Neural cell (in vitro differentiated cells): ENCODE results near the gene PGBD4.
"Not testable (repeated sequence)": the region's sequence is repeated elsewhere in the genome, so short reads cannot be mapped to it uniquely, and the experiment has no call there.

ENCODE experiments used
- EZH2 ChIP-seq: fragments of 200-600, 300-800 bp; shearing (Covaris generic), sonication (generic); IDR thresholded peaks from 2 replicates; pipeline ENCODE4 v1.6.1; 2014; ENCODE audit warnings: antibody characterized with exemption, low read length, borderline replicate concordance, mild to moderate bottlenecking; ENCODE audit not compliant: insufficient read depth, poor library complexity, severe bottlenecking
- POLR2AphosphoS5 ChIP-seq: IDR thresholded peaks from 2 replicates; pipeline ENCODE4 v1.6.1; 2012
- RAD21 ChIP-seq: fragments of 450-650 bp; conservative IDR thresholded peaks from 2 replicates; pipeline ENCODE4 v1.6.1; 2014; ENCODE audit warnings: antibody characterized with exemption, mild to moderate bottlenecking, moderate library complexity
- TF ChIP-seq, protein P1 (sequence below): fragments of 450-650 bp; IDR thresholded peaks from 2 replicates; pipeline ENCODE4 v1.5.1; 2014; ENCODE audit warnings: antibody characterized with exemption, mild to moderate bottlenecking, moderate library complexity; ENCODE audit not compliant: poor library complexity, severe bottlenecking
- TF ChIP-seq, protein P2 (sequence below): IDR thresholded peaks from 2 replicates; pipeline ENCODE4 v1.6.1; 2012; ENCODE audit warnings: borderline replicate concordance

DNA sequence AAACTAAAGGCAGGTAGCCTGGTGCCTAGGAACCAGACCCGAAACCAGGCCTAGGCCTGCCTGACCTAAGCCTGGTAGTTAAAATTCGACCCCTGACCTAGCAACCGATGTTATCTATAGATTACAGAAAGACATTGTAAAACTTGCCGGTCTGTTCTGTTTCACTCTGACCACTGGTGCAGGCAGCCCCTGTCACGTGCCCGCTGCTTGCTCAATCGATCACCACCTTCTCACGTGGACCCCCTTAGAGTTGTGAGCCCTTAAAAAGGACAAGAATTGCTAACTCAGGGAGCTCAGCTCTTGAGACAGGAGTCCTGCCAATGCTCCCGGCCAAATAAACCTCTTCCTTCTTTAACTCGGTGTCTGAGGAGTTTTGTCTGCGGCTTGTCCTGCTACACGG lies 19.9 kb downstream of the PGBD4 start:
- TF ChIP-seq EZH2, POLR2AphosphoS5, RAD21: not testable (repeated sequence)
- TF ChIP-seq, protein P1, sequence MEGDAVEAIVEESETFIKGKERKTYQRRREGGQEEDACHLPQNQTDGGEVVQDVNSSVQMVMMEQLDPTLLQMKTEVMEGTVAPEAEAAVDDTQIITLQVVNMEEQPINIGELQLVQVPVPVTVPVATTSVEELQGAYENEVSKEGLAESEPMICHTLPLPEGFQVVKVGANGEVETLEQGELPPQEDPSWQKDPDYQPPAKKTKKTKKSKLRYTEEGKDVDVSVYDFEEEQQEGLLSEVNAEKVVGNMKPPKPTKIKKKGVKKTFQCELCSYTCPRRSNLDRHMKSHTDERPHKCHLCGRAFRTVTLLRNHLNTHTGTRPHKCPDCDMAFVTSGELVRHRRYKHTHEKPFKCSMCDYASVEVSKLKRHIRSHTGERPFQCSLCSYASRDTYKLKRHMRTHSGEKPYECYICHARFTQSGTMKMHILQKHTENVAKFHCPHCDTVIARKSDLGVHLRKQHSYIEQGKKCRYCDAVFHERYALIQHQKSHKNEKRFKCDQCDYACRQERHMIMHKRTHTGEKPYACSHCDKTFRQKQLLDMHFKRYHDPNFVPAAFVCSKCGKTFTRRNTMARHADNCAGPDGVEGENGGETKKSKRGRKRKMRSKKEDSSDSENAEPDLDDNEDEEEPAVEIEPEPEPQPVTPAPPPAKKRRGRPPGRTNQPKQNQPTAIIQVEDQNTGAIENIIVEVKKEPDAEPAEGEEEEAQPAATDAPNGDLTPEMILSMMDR = not testable (repeated sequence)
- TF ChIP-seq, protein P2, sequence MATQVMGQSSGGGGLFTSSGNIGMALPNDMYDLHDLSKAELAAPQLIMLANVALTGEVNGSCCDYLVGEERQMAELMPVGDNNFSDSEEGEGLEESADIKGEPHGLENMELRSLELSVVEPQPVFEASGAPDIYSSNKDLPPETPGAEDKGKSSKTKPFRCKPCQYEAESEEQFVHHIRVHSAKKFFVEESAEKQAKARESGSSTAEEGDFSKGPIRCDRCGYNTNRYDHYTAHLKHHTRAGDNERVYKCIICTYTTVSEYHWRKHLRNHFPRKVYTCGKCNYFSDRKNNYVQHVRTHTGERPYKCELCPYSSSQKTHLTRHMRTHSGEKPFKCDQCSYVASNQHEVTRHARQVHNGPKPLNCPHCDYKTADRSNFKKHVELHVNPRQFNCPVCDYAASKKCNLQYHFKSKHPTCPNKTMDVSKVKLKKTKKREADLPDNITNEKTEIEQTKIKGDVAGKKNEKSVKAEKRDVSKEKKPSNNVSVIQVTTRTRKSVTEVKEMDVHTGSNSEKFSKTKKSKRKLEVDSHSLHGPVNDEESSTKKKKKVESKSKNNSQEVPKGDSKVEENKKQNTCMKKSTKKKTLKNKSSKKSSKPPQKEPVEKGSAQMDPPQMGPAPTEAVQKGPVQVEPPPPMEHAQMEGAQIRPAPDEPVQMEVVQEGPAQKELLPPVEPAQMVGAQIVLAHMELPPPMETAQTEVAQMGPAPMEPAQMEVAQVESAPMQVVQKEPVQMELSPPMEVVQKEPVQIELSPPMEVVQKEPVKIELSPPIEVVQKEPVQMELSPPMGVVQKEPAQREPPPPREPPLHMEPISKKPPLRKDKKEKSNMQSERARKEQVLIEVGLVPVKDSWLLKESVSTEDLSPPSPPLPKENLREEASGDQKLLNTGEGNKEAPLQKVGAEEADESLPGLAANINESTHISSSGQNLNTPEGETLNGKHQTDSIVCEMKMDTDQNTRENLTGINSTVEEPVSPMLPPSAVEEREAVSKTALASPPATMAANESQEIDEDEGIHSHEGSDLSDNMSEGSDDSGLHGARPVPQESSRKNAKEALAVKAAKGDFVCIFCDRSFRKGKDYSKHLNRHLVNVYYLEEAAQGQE = not testable (repeated sequence)
